Measurements from ENCODE around the gene PNKP. TPM values are rescaled to one million over a fixed set of nuclear protein-coding genes. Genes with fewer than 3 reads are reported as not detected.
"Not testable (repeated sequence)": the region's sequence is repeated elsewhere in the genome, so short reads cannot be mapped to it uniquely, and the experiment has no call there.

Gene PNKP
- total RNA-seq, 1 experiment from 2014 or later = 40.6 TPM

GRCh38 chr19:49820125-49820524, 47.3 kb downstream of the PNKP start:
- Histone ChIP-seq H3K9me3 (replicated peaks) (no peaks in the 10 kb centered on the region), H3K4me1 (no peaks in the 10 kb centered on the region), H3K36me3 (peaks cover 3% of the 10 kb centered on the region; the same call in 1 of the 2 replicates), H3K27ac (no peak overlapping the region), H3K27me3 (no peaks in the 10 kb centered on the region), H3K4me3 (no peak overlapping the region)
- DNase-seq = no peak

DNA sequence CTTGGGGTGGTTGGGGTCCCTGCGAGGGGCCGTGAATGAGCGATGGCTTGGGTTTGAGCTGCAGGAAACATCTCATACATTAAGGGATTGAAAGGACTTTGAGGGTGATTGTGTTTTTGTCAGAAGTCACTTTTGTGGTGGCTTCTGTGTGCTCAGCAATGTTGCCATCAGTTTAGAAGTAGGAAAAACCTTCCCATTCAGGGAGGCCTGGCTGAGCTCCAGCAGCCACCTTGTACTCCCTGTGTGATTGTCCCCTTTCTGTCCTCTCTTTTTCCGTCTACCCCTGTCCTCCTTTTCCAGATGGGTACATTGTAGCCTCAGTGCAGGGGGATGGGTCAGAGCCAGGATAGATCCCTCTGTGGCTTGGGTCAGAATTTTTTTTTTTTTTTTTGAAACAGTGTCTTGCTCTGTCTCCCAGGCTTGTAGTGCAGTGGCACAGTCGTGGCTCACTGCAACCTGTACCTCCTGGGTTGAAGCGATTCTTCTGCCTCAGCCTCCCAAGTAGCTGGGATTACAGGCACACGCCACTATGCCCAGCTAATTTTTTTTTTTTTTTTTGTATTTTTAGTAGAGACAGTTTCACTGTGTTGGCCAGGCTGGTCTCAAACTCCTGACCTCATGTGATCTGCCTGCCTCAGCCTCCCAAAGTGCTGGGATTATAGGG, 47.8 kb downstream of the PNKP start:
- not testable (repeated sequence) for H3K4me1 ChIP-seq

DNA sequence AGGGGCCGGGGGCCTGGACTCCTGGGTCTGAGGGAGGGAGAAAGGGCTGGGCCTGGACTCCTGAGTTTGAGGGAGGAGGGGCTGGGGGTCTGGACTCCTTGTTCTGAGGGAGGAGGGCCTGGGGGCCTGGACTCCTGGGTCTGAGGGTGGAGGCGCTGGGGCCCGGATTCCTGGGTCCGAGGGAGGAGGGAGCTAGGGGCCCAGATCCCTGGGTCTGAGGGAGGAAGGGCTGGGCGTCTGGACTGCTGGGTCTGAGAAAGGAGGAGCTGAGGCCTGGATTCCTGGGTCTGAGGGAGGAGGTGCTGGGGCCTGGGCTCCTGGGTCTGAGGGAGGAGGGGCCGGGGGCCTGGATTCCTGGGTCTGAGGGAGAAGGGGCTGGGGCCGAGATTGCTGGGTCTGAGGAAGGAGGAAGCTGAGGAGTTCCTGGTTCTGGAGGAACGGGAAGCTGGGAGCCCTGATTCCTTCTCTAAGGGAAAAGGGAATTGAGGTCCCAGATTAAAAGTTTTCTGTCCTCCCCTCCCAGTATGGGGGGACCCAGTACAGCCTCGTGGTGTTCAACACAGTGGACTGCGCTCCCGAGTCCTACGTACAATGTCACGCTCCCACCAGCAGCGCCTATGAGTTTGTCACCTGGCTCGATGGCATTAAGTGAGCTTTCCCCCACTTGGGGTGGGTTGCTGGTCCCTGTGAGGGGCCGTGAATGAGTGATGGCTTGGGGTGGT, 48.6 kb downstream of the PNKP start:
- Histone ChIP-seq H3K4me3 (peak overlapping the region; percentile 89), H3K27ac (peak overlapping the region; percentile 73), H3K36me3 (0 out of 2 replicates have a peak, but pooled peaks cover 3% of the 10 kb centered on the region), H3K4me1 (peaks cover 3% of the 10 kb centered on the region; the same call in 1 of the 2 replicates), H3K27me3 (no peaks in the 10 kb centered on the region), H3K9me3 (replicated peaks) (no peaks in the 10 kb centered on the region)
- DNase-seq = no peak

More for the DNA sequence above, 47.8 kb downstream of the PNKP start:
- H3K27me3 ChIP-seq; H3K9me3 ChIP-seq (replicated peaks); H3K36me3 ChIP-seq; H3K27ac ChIP-seq; H3K4me3 ChIP-seq; DNase-seq: not testable (repeated sequence)

DNA sequence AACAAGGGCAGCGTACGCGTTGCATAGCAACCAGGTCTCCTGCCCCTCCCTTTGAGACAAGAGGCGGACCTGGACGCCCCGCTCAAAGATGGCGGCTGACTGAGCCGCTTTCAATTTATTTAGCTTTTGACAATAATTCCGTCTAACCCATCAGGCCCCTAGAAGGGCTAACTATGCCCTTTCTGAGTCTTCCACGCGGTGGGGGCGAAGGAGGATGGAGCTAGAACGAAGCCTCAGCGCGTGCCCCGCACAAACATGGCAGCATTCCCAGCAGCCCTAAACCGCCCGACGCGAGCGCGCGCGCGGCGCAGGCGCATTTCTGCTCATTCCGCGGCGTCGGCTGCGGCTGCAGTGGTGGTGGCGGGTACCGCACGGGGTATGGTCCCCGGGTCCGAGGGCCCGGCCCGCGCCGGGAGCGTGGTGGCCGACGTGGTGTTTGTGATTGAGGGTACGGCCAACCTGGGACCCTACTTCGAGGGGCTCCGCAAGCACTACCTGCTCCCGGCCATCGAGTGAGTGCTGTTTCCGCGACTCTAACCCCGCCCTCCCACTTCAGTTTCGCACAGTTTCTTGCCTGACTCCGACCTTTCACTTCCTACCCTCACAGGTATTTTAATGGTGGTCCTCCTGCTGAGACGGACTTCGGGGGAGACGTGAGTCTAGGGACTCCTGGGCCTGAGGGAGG, 49.3 kb downstream of the PNKP start, which contains the start of gene MED25:
Gene MED25 (plus strand): TSS at position 326 of the 685 bp plus-strand sequence. CDS start 53 bp downstream, at position 379.
- H3K27ac ChIP-seq = peak within 1 kb of the TSS; percentile 73
- H3K4me1 ChIP-seq = peaks cover 3% of the 10 kb centered on the region; the same call in 1 of the 2 replicates
- DNase-seq = peak; percentile 84 to 88
- H3K36me3 ChIP-seq = no peaks in the 10 kb centered on the region
- H3K27me3 ChIP-seq = no peaks in the 10 kb centered on the region
- H3K4me3 ChIP-seq = peak within 1 kb of the TSS; percentile 89
- H3K9me3 ChIP-seq (replicated peaks) = no peaks in the 10 kb centered on the region

- Histone ChIP-seq H3K36me3 (no peaks in the 10 kb centered on the region), H3K4me3 (no peak overlapping the region), H3K4me1 (peaks cover 3% of the 10 kb centered on the region; the same call in 1 of the 2 replicates), H3K27ac (no peak overlapping the region), H3K27me3 (no peaks in the 10 kb centered on the region), H3K9me3 (replicated peaks) (no peaks in the 10 kb centered on the region)
- DNase-seq = no peak
Observed at GRCh38 chr19:49816590-49816989, 50.8 kb downstream of the PNKP start.

GRCh38 chr19:49814010-49814409, 53.4 kb downstream of the PNKP start:
- Histone ChIP-seq H3K9me3 (replicated peaks) (no peaks in the 10 kb centered on the region), H3K4me1 (peaks cover 3% of the 10 kb centered on the region; the same call in 1 of the 2 replicates), H3K27ac (no peak overlapping the region), H3K4me3 (peak overlapping the region; percentile 71), H3K27me3 (no peaks in the 10 kb centered on the region), H3K36me3 (no peaks in the 10 kb centered on the region)
- no peak for DNase-seq

- Histone ChIP-seq H3K4me3 (peak within 1 kb of the TSS; percentile 71), H3K9me3 (replicated peaks) (no peaks in the 10 kb centered on the region), H3K27ac (peak within 1 kb of the TSS; percentile 75), H3K4me1 (peaks cover 3% of the 10 kb centered on the region; the same call in 1 of the 2 replicates), H3K27me3 (no peaks in the 10 kb centered on the region), H3K36me3 (no peaks in the 10 kb centered on the region)
- DNase-seq = peak; percentile 98 to 99
Observed at GRCh38 chr19:49812997-49813861, 54.1 kb downstream of the PNKP start, which contains the start of gene FUZ. Gene FUZ (minus strand): TSS chr19:49813292. CDS start chr19:49813106, 186 bp downstream.

GRCh38 chr19:49812452-49812996, 54.9 kb downstream of the PNKP start:
- DNase-seq = no peak
- H3K9me3 ChIP-seq (replicated peaks) = no peaks in the 10 kb centered on the region
- H3K36me3 ChIP-seq = no peaks in the 10 kb centered on the region
- H3K4me3 ChIP-seq = peak overlapping the region; percentile 71
- peak overlapping the region; percentile 75 for H3K27ac ChIP-seq
- no peaks in the 10 kb centered on the region for H3K27me3 ChIP-seq
- peaks cover 3% of the 10 kb centered on the region; the same call in 1 of the 2 replicates for H3K4me1 ChIP-seq

GRCh38 chr19:49811328-49811727, 56.0 kb downstream of the PNKP start:
- H3K4me1 ChIP-seq = peaks cover 3% of the 10 kb centered on the region; the same call in 1 of the 2 replicates
- no peak for DNase-seq
- no peak overlapping the region for H3K27ac ChIP-seq
- no peak overlapping the region for H3K4me3 ChIP-seq
- H3K27me3 ChIP-seq = no peaks in the 10 kb centered on the region
- peaks cover 2% of the 10 kb centered on the region; the same call in 1 of the 2 replicates for H3K36me3 ChIP-seq
- H3K9me3 ChIP-seq (replicated peaks) = no peaks in the 10 kb centered on the region

Other genes starting within 250 kb of the PNKP start
- gene RRAS, start 227.4 kb downstream of the PNKP start, total RNA-seq (2014; rRNA removed; shearing (Covaris generic)) = 7.5 and 7.6 TPM in 2 replicates
- 15.9 and 16.3 TPM in 2 replicates for gene SCAF1, start 225.4 kb downstream of the PNKP start, total RNA-seq (2014; rRNA removed; shearing (Covaris generic))
- 35.1 and 38.6 TPM in 2 replicates for gene IRF3, start 201.7 kb downstream of the PNKP start, total RNA-seq (2014; rRNA removed; shearing (Covaris generic))
- 45.2 and 61.7 TPM in 2 replicates for gene BCL2L12, start 201.6 kb downstream of the PNKP start, total RNA-seq (2014; rRNA removed; shearing (Covaris generic))
- 385 and 390 TPM in 2 replicates for gene PRMT1, start 190.3 kb downstream of the PNKP start, total RNA-seq (2014; rRNA removed; shearing (Covaris generic))
- 5.5 and 7.7 TPM in 2 replicates for gene ADM5, start 178.0 kb downstream of the PNKP start, total RNA-seq (2014; rRNA removed; shearing (Covaris generic))
- 15.2 and 20.4 TPM in 2 replicates for gene CPT1C, start 176.5 kb downstream of the PNKP start, total RNA-seq (2014; rRNA removed; shearing (Covaris generic))
- not detected in 2 replicates for gene TSKS, start 104.3 kb downstream of the PNKP start, total RNA-seq (2014; rRNA removed; shearing (Covaris generic))
- 66.5 and 68.8 TPM in 2 replicates for gene AP2A1, start 100.6 kb downstream of the PNKP start, total RNA-seq (2014; rRNA removed; shearing (Covaris generic))
- 27.6 and 27.9 TPM in 2 replicates for gene FUZ, start 54.3 kb downstream of the PNKP start, total RNA-seq (2014; rRNA removed; shearing (Covaris generic))
- 22.2 and 27.4 TPM in 2 replicates for gene MED25, start 49.3 kb downstream of the PNKP start, total RNA-seq (2014; rRNA removed; shearing (Covaris generic))
- gene PTOV1, start 16.4 kb downstream of the PNKP start, total RNA-seq (2014; rRNA removed; shearing (Covaris generic)) = 77.1 and 91.2 TPM in 2 replicates
- gene AKT1S1, start 9.8 kb upstream of the PNKP start, total RNA-seq (2014; rRNA removed; shearing (Covaris generic)) = 21.7 and 25.2 TPM in 2 replicates
- 9.1 and 9.4 TPM in 2 replicates for gene TBC1D17, start 10.1 kb upstream of the PNKP start, total RNA-seq (2014; rRNA removed; shearing (Covaris generic))
- gene IL4I1, start 29.3 kb upstream of the PNKP start, total RNA-seq (2014; rRNA removed; shearing (Covaris generic)) = not detected in 2 replicates
- gene ATF5, start 61.6 kb upstream of the PNKP start, total RNA-seq (2014; rRNA removed; shearing (Covaris generic)) = 8.4 and 8.9 TPM in 2 replicates
- gene NUP62, start 61.9 kb upstream of the PNKP start, total RNA-seq (2014; rRNA removed; shearing (Covaris generic)) = 87.8 and 88.7 TPM in 2 replicates
- 2.7 and 4.5 TPM in 2 replicates for gene SIGLEC11, start 93.6 kb upstream of the PNKP start, total RNA-seq (2014; rRNA removed; shearing (Covaris generic))
- 16.9 and 23.1 TPM in 2 replicates for gene VRK3, start 157.8 kb upstream of the PNKP start, total RNA-seq (2014; rRNA removed; shearing (Covaris generic))
- 18.9 and 21.4 TPM in 2 replicates for gene ZNF473, start 158.4 kb upstream of the PNKP start, total RNA-seq (2014; rRNA removed; shearing (Covaris generic))